ENCODE results near the gene JUNB. TPM values are rescaled to one million over a fixed set of nuclear protein-coding genes. Genes with fewer than 3 reads are reported as not detected.

The JUNB gene
- polyA plus RNA-seq, 2 of the 4 experiments (the other 2 are of a cell fraction), result 55.6 to 94.7 TPM

DNA sequence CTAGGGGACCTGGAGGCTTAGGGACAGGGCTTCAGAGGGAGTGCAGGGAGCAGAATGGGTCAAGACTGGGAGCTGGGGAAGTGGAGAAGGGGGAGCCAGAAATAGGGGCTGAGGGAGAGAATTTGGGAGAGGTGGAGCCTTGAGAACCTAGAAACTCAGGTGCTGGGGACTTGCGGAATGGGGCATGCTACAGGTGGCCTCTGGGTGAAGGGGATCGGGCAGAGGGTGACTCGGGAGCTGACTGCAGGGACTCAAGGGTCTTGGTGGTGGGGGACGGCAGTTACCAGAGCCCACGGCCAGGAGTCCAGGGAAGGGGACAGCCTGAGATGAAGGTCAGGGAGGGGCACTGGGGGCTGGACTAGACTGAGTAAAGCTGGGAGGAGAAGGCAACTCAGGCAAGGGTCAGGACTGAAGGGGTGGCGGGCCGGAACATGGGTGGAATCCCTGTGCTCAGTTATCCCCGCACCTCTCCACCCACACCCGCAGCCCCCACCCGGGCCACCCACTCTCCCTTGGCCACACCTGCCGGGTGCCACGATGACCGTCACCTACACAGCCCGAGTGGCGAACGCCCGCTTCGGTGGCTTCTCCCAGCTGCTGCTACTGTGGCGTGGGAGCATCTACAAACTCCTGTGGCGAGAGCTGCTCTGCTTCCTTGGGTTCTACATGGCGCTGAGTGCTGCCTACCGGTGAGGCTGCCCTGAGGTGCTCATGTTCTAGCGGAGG is 39.1 kb upstream of the JUNB start:
- Histone ChIP-seq H3K4me3 (no peak overlapping the region), H3K27ac (no peak overlapping the region; a peak in 1 of 6 replicates), H3K9me3 (no peaks in the 10 kb centered on the region), H3K4me2 (no peak overlapping the region), H3K4me1 (peaks cover 7% of the 10 kb centered on the region; the same call in 1 of the 3 replicates)
- CTCF ChIA-PET, result interaction anchor here (1.0 to 38.2 kb wide), 4 partner anchors 16 to 94 kb away, joined by 4 to 725 read pairs (median 7); partner anchors contain the start of gene HOOK2
- TF ChIP-seq, protein P1, sequence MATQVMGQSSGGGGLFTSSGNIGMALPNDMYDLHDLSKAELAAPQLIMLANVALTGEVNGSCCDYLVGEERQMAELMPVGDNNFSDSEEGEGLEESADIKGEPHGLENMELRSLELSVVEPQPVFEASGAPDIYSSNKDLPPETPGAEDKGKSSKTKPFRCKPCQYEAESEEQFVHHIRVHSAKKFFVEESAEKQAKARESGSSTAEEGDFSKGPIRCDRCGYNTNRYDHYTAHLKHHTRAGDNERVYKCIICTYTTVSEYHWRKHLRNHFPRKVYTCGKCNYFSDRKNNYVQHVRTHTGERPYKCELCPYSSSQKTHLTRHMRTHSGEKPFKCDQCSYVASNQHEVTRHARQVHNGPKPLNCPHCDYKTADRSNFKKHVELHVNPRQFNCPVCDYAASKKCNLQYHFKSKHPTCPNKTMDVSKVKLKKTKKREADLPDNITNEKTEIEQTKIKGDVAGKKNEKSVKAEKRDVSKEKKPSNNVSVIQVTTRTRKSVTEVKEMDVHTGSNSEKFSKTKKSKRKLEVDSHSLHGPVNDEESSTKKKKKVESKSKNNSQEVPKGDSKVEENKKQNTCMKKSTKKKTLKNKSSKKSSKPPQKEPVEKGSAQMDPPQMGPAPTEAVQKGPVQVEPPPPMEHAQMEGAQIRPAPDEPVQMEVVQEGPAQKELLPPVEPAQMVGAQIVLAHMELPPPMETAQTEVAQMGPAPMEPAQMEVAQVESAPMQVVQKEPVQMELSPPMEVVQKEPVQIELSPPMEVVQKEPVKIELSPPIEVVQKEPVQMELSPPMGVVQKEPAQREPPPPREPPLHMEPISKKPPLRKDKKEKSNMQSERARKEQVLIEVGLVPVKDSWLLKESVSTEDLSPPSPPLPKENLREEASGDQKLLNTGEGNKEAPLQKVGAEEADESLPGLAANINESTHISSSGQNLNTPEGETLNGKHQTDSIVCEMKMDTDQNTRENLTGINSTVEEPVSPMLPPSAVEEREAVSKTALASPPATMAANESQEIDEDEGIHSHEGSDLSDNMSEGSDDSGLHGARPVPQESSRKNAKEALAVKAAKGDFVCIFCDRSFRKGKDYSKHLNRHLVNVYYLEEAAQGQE (IDR thresholded peaks at IDR 0.05), result no peak
- POLR2A ChIA-PET, result no interaction called here
- DNase-seq (ENCODE audit: low read depth in 1 of 2, low spot score in 1 of 2) (no peak), ATAC-seq (no peak), FAIRE-seq (no peak)
- 62% methylated on average over 11 of the region's 23 CpGs for WGBS (ENCODE audit: missing lambda C conversion rate)

DNA sequence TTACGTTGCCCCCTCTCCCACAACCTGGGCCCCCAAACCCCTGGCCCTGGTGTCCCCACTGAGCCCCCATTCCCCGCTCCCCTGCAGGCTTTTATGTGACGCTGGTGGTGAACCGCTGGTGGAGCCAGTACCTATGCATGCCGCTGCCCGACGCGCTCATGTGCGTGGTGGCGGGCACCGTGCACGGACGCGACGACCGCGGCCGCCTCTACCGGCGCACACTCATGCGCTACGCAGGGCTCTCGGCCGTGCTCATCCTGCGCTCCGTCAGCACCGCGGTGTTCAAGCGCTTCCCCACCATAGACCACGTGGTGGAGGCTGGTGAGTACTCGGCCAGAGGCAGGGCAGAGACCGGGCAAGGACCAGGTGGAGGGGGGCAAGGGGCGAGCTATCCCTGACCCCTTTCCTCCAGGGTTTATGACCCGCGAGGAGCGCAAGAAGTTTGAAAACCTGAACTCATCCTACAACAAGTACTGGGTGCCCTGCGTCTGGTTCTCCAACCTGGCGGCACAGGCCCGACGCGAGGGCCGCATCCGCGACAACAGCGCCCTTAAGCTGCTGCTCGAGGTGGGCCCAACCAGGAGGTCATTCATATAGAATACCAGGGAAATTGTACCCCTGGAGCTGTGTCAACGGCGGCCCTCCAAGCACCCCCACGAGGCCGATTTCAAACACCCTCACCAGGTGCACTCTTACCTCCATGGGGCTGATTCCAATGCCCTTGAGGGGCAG is 36.7 kb upstream of the JUNB start:
- no peak for ATAC-seq
- WGBS (ENCODE audit: missing lambda C conversion rate), result 92% methylated on average over 29 of the region's 50 CpGs
- Histone ChIP-seq H3K27ac (no peak overlapping the region), H3K4me2 (no peak overlapping the region), H3K4me1 (peaks cover 8% of the 10 kb centered on the region; the same call in 1 of the 3 replicates), H3K9me3 (no peaks in the 10 kb centered on the region), H3K4me3 (no peak overlapping the region)
- ChIA-PET POLR2A (no interaction called here), CTCF (interaction anchor here (0.9 to 38.2 kb wide), 7 partner anchors 6 to 93 kb away, joined by 3 to 901 read pairs (median 6); partner anchors contain the start of genes BEST2, GET3, HOOK2 and JUNB)
- TF ChIP-seq CHD4 (IDR thresholded peaks at IDR 0.05; ENCODE audit: borderline replicate concordance) (no peak), SREBF2 (IDR thresholded peaks at IDR 0.05) (no peak), TP53 (CRISPR knock-in tag; IDR thresholded peaks at IDR 0.05) (no peak), ZSCAN20 (CRISPR knock-in tag; IDR thresholded peaks at IDR 0.05) (no peak)
- no peak for FAIRE-seq
- DNase-seq (ENCODE audit: low read depth in 1 of 2, low spot score in 1 of 2), result no peak

DNA sequence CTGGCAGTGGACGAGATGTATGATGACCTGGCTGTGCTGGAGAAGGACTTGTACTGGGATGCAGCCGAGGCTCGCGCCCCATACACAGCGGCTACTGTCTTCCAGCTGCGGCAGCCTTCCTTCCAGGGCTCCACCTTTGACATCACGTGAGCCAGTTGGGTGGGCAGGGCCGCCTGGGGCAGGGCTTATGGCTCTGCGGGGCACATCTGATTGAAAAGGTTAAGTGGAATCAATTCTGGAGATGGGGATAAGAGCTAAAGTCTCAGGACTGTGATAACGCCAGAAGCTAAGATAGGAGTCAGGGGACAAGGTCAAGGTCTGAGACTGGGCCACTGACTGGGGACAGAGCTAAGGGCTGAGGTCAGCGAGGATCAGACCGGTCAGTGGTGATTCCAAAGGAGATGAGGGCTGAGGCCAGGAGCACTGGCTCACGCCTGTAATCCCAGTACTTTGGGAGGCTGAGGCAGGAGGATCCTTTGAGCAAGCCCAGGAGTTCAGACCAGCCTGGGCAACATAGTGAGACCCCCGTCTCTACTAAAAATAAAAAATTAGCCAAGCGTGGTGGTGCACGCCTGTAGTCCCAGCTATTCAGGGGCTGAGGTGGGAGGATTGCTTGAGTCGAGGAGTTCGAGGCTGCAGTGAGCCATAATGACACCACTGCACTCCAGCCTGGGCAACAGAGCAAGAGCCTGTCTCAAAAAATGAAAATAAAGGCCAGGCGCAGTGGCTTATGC is 35.0 kb upstream of the JUNB start:
- 85% methylated on average over 17 of the region's 19 CpGs for WGBS (ENCODE audit: missing lambda C conversion rate)
- Histone ChIP-seq H3K4me3 (no peak overlapping the region), H3K9me3 (no peaks in the 10 kb centered on the region), H3K4me1 (0 out of 3 replicates have a peak, but pooled peaks cover 3% of the 10 kb centered on the region), H3K27ac (no peak overlapping the region), H3K4me2 (no peak overlapping the region)
- FAIRE-seq, result no peak
- no peak for DNase-seq (ENCODE audit: low read depth in 1 of 2, low spot score in 1 of 2)
- no peak for ATAC-seq
- ChIA-PET CTCF (interaction anchor here (1.2 to 38.2 kb wide), 7 partner anchors 7 to 107 kb away, joined by 3 to 901 read pairs (median 18); partner anchors contain the start of genes BEST2, GET3, HOOK2 and JUNB), POLR2A (no interaction called here)
- TF ChIP-seq ZC3H11A (IDR thresholded peaks at IDR 0.05) (no peak), ZSCAN20 (CRISPR knock-in tag; IDR thresholded peaks at IDR 0.05) (no peak), FOSL2 (IDR thresholded peaks at IDR 0.05) (no peak), FOSL2 (CRISPR knock-in tag; IDR thresholded peaks at IDR 0.05) (no peak), CEBPB (IDR thresholded peaks at IDR 0.05) (no peak), KDM1A (IDR thresholded peaks at IDR 0.05; ENCODE audit: low read depth) (no peak), POLR2AphosphoS2 (conservative IDR thresholded peaks at IDR 0.05; ENCODE audit: low read length) (no peak), FOXS1 (CRISPR knock-in tag; IDR thresholded peaks at IDR 0.05) (no peak), NFE2L2 (conservative IDR thresholded peaks at IDR 0.05; ENCODE audit: low read length) (no peak), HOXB5 (CRISPR knock-in tag; IDR thresholded peaks at IDR 0.05) (no peak), RARB (CRISPR knock-in tag; IDR thresholded peaks at IDR 0.05) (no peak), TFCP2L1 (CRISPR knock-in tag; IDR thresholded peaks at IDR 0.05) (no peak)
- TF ChIP-seq, protein P2, sequence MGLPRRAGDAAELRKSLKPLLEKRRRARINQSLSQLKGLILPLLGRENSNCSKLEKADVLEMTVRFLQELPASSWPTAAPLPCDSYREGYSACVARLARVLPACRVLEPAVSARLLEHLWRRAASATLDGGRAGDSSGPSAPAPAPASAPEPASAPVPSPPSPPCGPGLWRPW (IDR thresholded peaks at IDR 0.05), result no peak
- TF ChIP-seq, protein P3, sequence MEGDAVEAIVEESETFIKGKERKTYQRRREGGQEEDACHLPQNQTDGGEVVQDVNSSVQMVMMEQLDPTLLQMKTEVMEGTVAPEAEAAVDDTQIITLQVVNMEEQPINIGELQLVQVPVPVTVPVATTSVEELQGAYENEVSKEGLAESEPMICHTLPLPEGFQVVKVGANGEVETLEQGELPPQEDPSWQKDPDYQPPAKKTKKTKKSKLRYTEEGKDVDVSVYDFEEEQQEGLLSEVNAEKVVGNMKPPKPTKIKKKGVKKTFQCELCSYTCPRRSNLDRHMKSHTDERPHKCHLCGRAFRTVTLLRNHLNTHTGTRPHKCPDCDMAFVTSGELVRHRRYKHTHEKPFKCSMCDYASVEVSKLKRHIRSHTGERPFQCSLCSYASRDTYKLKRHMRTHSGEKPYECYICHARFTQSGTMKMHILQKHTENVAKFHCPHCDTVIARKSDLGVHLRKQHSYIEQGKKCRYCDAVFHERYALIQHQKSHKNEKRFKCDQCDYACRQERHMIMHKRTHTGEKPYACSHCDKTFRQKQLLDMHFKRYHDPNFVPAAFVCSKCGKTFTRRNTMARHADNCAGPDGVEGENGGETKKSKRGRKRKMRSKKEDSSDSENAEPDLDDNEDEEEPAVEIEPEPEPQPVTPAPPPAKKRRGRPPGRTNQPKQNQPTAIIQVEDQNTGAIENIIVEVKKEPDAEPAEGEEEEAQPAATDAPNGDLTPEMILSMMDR (IDR thresholded peaks at IDR 0.05), result no peak
- TF ChIP-seq, protein P4, sequence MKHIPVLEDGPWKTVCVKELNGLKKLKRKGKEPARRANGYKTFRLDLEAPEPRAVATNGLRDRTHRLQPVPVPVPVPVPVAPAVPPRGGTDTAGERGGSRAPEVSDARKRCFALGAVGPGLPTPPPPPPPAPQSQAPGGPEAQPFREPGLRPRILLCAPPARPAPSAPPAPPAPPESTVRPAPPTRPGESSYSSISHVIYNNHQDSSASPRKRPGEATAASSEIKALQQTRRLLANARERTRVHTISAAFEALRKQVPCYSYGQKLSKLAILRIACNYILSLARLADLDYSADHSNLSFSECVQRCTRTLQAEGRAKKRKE (CRISPR knock-in tag; IDR thresholded peaks at IDR 0.05; ENCODE audit: low read depth), result no peak

Measured in A549 (cell line).